Body of pancreas (tissue), 2 donors: Measurements from ENCODE around the gene CARD16. TPM values are rescaled to one million over a fixed set of nuclear protein-coding genes. Genes with fewer than 3 reads are reported as not detected.

Experiments
- total RNA-seq, 2 donors: library from RNA; depleted of rRNA; stranded (reverse); fragments of >200 nt; gene quantifications; one replicate each; pipeline ENCODE4 v1.1.0, GENCODE V29; 2016

The CARD16 gene
- total RNA-seq, 2 donors from 2014 or later = 4.0 to 6.0 TPM

Other genes starting within 250 kb of the CARD16 start
- 1 to 10 TPM; 1.6 to 3.6 TPM for gene CASP12, start 146.9 kb downstream of the CARD16 start, total RNA-seq
- 10 to 100 TPM; 39.9 to 61.0 TPM for gene CASP4, start 76.8 kb downstream of the CARD16 start, total RNA-seq
- gene CASP5, start 22.2 kb downstream of the CARD16 start, total RNA-seq = not detected
- 1 to 10 TPM; 1.3 to 5.4 TPM for gene CASP1, start 10.2 kb downstream of the CARD16 start, total RNA-seq
- gene CARD18, start 94.4 kb upstream of the CARD16 start, total RNA-seq = not detected